TTC549 (cell line): ENCODE data around the gene CBX1.

Experiments
- FAIRE-seq: peaks from 2 replicates; lab custom pipeline; 2012; peaks lifted over from hg19 to GRCh38; lab: Jason Lieb, UNC

CBX1 gene

GRCh38 chr17:48101012-48101720 is at the start of gene CBX1:
Gene CBX1, minus strand, starts transcription at chr17:48101478. Its CDS starts 24,474 bp downstream, at chr17:48077004.
- no peak for FAIRE-seq

GRCh38 chr17:48150597-48151001 is 49.3 kb upstream of the CBX1 start:
- FAIRE-seq = no peak

- no peak for FAIRE-seq
Observed at GRCh38 chr17:48149787-48150463, 48.6 kb upstream of the CBX1 start.

- FAIRE-seq = no peak
Observed at GRCh38 chr17:48148854-48149786, 47.8 kb upstream of the CBX1 start.

- FAIRE-seq = no peak
Observed at GRCh38 chr17:48148029-48148770, 46.9 kb upstream of the CBX1 start.

GRCh38 chr17:48144976-48145798 is 43.9 kb upstream of the CBX1 start:
- FAIRE-seq = no peak

- FAIRE-seq = no peak
Observed at GRCh38 chr17:48144231-48144630, 43.0 kb upstream of the CBX1 start.

GRCh38 chr17:48143629-48144028 is 42.4 kb upstream of the CBX1 start:
- FAIRE-seq = no peak

- no peak for FAIRE-seq
Observed at GRCh38 chr17:48139944-48140343, 38.7 kb upstream of the CBX1 start.

GRCh38 chr17:48137656-48138055 is 36.4 kb upstream of the CBX1 start:
- no peak for FAIRE-seq

GRCh38 chr17:48134912-48135480 is 33.7 kb upstream of the CBX1 start:
- no peak for FAIRE-seq

- no peak for FAIRE-seq
Observed at GRCh38 chr17:48132385-48132784, 31.1 kb upstream of the CBX1 start.

- FAIRE-seq = peak; percentile 78
Observed at GRCh38 chr17:48131216-48131824, 30.0 kb upstream of the CBX1 start.

- no peak for FAIRE-seq
Observed at GRCh38 chr17:48129981-48130380, 28.7 kb upstream of the CBX1 start.

- FAIRE-seq = no peak
Observed at GRCh38 chr17:48128400-48128799, 27.1 kb upstream of the CBX1 start.

GRCh38 chr17:48127371-48128051 is 26.2 kb upstream of the CBX1 start:
- FAIRE-seq = no peak

- no peak for FAIRE-seq
Observed at GRCh38 chr17:48126532-48126850, 25.2 kb upstream of the CBX1 start.

GRCh38 chr17:48125829-48126531 is 24.7 kb upstream of the CBX1 start:
- no peak for FAIRE-seq

GRCh38 chr17:48123776-48124388 is 22.6 kb upstream of the CBX1 start:
- no peak for FAIRE-seq
